Measurements from ENCODE around the gene EPHA2. TPM values are rescaled to one million over a fixed set of nuclear protein-coding genes. Genes with fewer than 3 reads are reported as not detected.

Gene EPHA2
- polyA plus RNA-seq, 1 of the 3 experiments (the other 2 are of a cell fraction), result 126 TPM

DNA sequence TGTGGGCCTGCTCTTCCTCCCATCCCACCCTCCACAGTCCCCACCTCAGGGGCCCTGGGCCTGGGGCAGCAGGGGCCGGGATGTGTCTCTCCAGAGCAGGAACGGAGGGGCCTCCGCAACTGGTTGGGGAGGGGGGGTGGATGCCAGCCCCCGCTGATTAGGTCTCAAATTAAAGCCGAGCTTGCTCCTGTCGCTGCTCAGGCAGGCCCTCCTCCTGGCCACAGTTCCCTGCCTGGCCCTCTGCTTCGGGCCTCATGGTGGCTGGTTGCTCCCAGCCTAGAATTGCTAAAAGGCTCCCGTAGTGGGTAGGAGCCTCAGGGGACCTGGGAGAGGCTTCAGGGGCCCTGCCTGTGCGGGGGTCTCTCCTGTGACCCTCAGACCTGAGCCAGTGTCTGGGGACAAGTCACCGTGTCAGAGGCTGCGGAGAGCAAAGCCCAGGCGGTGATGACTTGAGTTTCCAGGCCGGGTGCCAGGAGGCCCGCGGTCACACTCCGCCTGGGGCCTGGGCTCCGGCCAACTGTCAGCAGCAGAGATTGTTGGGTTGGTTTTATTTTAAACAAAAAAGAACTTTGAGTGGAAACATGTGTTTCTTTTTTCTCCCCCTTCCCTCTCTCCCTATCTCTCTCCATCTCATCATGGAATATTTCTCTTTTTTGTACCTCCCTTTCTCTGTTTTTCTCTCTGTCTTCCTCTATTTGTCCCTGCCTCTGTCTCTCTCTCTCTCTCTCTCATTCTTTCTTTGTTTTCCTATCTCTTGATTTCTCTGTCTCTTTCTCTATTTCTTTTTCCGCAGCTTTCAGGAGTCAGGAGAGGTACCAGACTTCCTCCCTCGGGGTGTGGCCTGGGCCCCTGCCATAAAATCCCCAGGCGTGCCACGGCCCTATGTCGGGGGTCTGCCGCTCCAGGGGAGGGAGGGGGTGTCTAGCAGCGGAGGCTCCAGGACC lies 20.0 kb upstream of the EPHA2 start:
- Histone ChIP-seq H3K4me3 (ENCODE audit: low read depth in 2 of 2, low read length in 1 of 2) (0 out of 4 replicates have a peak overlapping the region, but pooled peaks of 1 of the 2 experiments have one; percentile 8), H3K9ac (peak overlapping the region; percentile 57; the same call in 1 of the 2 replicates), H3K27ac (ENCODE audit: low read depth in 2 of 2, low read length in 1 of 2) (peak overlapping the region; percentile 87 to 90), H4K20me1 (ENCODE audit: insufficient read depth) (no peaks in the 10 kb centered on the region), H3K9me3 (no peaks in the 10 kb centered on the region), H3F3A (replicated peaks; ENCODE audit: insufficient read depth) (peaks cover 21% of the 10 kb centered on the region), H3K36me3 (replicated peaks in 1 of 2; ENCODE audit: control insufficient read depth in 1 of 2, insufficient read depth in 2 of 2, low read length in 1 of 2) (no peaks in the 10 kb centered on the region), H3K9me2 (no peaks in the 10 kb centered on the region), H3K27me3 (ENCODE audit: insufficient read depth) (no peaks in the 10 kb centered on the region), H3K4me1 (ENCODE audit: control insufficient read depth in 1 of 2, insufficient read depth in 2 of 2, low read depth in 1 of 2, low read length in 1 of 2) (peaks cover 38% of the 10 kb centered on the region in 2 experiments; a peak in 3 of 4 replicates), H2AFZ (ENCODE audit: low read depth) (no peak overlapping the region; the same call in 1 of the 2 replicates), H3K79me2 (ENCODE audit: insufficient read depth) (no peaks in the 10 kb centered on the region), H3K4me2 (peak overlapping the region; percentile 76)
- POLR2A ChIA-PET, result interaction anchor here (0.7 to 1.3 kb wide), 2 partner anchors 14 to 31 kb away, joined by 3 read pairs; no protein-coding TSS in a partner anchor
- 3% methylated on average over 21 of the region's 24 CpGs for WGBS (ENCODE audit: low lambda C conversion rate)
- DNase-seq, result peak; percentile 84
- CTCF ChIA-PET, result interaction anchor here (1.1 to 2.4 kb wide), 10 partner anchors 9 to 384 kb away, joined by 3 to 9 read pairs (median 7); partner anchors contain the start of genes EPHA2 and FAM131C
- peak; percentile 20; the same call in 1 of the 2 replicates for TF ChIP-seq RCOR1 (IDR thresholded peaks at IDR 0.05; ENCODE audit: low read length)
- TF ChIP-seq FOSL2 (IDR thresholded peaks at IDR 0.05; ENCODE audit: borderline replicate concordance, low read depth), result peak; percentile 67; the same call in 1 of the 2 replicates
- no peak for TF ChIP-seq MXI1 (IDR thresholded peaks at IDR 0.05; ENCODE audit: low read depth, low read length)
- TF ChIP-seq, protein P1, sequence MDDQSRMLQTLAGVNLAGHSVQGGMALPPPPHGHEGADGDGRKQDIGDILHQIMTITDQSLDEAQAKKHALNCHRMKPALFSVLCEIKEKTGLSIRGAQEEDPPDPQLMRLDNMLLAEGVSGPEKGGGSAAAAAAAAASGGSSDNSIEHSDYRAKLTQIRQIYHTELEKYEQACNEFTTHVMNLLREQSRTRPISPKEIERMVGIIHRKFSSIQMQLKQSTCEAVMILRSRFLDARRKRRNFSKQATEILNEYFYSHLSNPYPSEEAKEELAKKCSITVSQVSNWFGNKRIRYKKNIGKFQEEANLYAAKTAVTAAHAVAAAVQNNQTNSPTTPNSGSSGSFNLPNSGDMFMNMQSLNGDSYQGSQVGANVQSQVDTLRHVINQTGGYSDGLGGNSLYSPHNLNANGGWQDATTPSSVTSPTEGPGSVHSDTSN (IDR thresholded peaks at IDR 0.05), result peak; percentile 54
- TF ChIP-seq, protein P2, sequence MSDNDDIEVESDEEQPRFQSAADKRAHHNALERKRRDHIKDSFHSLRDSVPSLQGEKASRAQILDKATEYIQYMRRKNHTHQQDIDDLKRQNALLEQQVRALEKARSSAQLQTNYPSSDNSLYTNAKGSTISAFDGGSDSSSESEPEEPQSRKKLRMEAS (IDR thresholded peaks at IDR 0.05; ENCODE audit: low read depth), result peak; percentile 41; the same call in 1 of the 2 replicates
- TF ChIP-seq CHD2 (IDR thresholded peaks at IDR 0.05; ENCODE audit: low read length, partially characterized antibody), result no peak
- peak; percentile 19; the same call in 1 of the 2 replicates for TF ChIP-seq GATA2 (CRISPR knock-in tag; IDR thresholded peaks at IDR 0.05)
- TF ChIP-seq NFIC (IDR thresholded peaks at IDR 0.05; ENCODE audit: borderline replicate concordance), result peak; percentile 98
- no peak for TF ChIP-seq RFX5 (IDR thresholded peaks at IDR 0.05; ENCODE audit: low read length)
- peak; percentile 97 for TF ChIP-seq TCF12 (IDR thresholded peaks at IDR 0.05)
- peak; percentile 48 to 79 for TF ChIP-seq EP300 (IDR thresholded peaks at IDR 0.05; ENCODE audit: borderline replicate concordance in 1 of 2, low read depth in 1 of 2, low read length in 1 of 2)
- no peak for TF ChIP-seq FOXJ3 (CRISPR knock-in tag; IDR thresholded peaks at IDR 0.05)
- TF ChIP-seq, protein P3, sequence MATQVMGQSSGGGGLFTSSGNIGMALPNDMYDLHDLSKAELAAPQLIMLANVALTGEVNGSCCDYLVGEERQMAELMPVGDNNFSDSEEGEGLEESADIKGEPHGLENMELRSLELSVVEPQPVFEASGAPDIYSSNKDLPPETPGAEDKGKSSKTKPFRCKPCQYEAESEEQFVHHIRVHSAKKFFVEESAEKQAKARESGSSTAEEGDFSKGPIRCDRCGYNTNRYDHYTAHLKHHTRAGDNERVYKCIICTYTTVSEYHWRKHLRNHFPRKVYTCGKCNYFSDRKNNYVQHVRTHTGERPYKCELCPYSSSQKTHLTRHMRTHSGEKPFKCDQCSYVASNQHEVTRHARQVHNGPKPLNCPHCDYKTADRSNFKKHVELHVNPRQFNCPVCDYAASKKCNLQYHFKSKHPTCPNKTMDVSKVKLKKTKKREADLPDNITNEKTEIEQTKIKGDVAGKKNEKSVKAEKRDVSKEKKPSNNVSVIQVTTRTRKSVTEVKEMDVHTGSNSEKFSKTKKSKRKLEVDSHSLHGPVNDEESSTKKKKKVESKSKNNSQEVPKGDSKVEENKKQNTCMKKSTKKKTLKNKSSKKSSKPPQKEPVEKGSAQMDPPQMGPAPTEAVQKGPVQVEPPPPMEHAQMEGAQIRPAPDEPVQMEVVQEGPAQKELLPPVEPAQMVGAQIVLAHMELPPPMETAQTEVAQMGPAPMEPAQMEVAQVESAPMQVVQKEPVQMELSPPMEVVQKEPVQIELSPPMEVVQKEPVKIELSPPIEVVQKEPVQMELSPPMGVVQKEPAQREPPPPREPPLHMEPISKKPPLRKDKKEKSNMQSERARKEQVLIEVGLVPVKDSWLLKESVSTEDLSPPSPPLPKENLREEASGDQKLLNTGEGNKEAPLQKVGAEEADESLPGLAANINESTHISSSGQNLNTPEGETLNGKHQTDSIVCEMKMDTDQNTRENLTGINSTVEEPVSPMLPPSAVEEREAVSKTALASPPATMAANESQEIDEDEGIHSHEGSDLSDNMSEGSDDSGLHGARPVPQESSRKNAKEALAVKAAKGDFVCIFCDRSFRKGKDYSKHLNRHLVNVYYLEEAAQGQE (IDR thresholded peaks at IDR 0.05; ENCODE audit: low read depth, low read length), result 0 out of 2 replicates have a peak, but pooled peaks have one; percentile 4
- TF ChIP-seq SIN3A (IDR thresholded peaks at IDR 0.05; ENCODE audit: borderline replicate concordance, low read depth, low read length), result peak; percentile 79; the same call in 1 of the 2 replicates
- TF ChIP-seq, protein P4, sequence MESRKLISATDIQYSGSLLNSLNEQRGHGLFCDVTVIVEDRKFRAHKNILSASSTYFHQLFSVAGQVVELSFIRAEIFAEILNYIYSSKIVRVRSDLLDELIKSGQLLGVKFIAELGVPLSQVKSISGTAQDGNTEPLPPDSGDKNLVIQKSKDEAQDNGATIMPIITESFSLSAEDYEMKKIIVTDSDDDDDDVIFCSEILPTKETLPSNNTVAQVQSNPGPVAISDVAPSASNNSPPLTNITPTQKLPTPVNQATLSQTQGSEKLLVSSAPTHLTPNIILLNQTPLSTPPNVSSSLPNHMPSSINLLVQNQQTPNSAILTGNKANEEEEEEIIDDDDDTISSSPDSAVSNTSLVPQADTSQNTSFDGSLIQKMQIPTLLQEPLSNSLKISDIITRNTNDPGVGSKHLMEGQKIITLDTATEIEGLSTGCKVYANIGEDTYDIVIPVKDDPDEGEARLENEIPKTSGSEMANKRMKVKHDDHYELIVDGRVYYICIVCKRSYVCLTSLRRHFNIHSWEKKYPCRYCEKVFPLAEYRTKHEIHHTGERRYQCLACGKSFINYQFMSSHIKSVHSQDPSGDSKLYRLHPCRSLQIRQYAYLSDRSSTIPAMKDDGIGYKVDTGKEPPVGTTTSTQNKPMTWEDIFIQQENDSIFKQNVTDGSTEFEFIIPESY (IDR thresholded peaks at IDR 0.05; ENCODE audit: borderline replicate concordance, low read depth), result no peak; the same call in 1 of the 2 replicates
- 0 out of 2 replicates have a peak, but pooled peaks have one; percentile 49 for TF ChIP-seq FOXM1 (IDR thresholded peaks at IDR 0.05; ENCODE audit: low read depth)
- TF ChIP-seq POLR2AphosphoS5 (IDR thresholded peaks at IDR 0.05; ENCODE audit: low read depth, low read length), result peak; percentile 54
- peak; percentile 78 for TF ChIP-seq JUND (IDR thresholded peaks at IDR 0.05)
